SK-N-SH (cell line): ENCODE data around the gene DHRS13. TPM values are rescaled to one million over a fixed set of nuclear protein-coding genes. Genes with fewer than 3 reads are reported as not detected.

Experiments
- CTCF ChIA-PET: fragments of 300-600, 350-600 bp; formaldehyde crosslinking; extraction: SDS; loops from one replicate; lab custom pipeline; 2021; lab: Yijun Ruan, JAX
- POLR2A ChIA-PET: fragments of 350-600 bp; sonication (Branson Sonifier 250); formaldehyde crosslinking; extraction: SDS; loops from one replicate; lab custom pipeline; 2020; ENCODE audit warnings: antibody characterized with exemption, inconsistent platforms; lab: Yijun Ruan, JAX
- DNase-seq: peaks from one replicate; pipeline ENCODE4 v3.0.0; 2012
- H2AFZ ChIP-seq: fragments of 200-600 bp; sonication (generic); 2 replicates; pipeline ENCODE4 v1.8.1; 2016; ENCODE audit warnings: antibody characterized with exemption, mild to moderate bottlenecking, low read depth
- H3F3A ChIP-seq: fragments of 200-600 bp; sonication (generic); replicated peaks from 2 replicates; pipeline ENCODE3; 2016; ENCODE audit warnings: antibody characterized with exemption, mild to moderate bottlenecking; ENCODE audit not compliant: insufficient read depth
- H3K27ac ChIP-seq, 2 experiments: fragments of 200-500 bp in 1 of 2; fragments of 200-600 bp in 1 of 2; sonication (Bioruptor generic) in 1 of 2; sonication (generic), shearing (Covaris generic) in 1 of 2; 2 replicates each; pipeline versions ENCODE4 v1.5.1 to v1.6.1; 2014 to 2016; ENCODE audit warnings: low read depth in 2 of 2, inconsistent platforms in 1 of 2, low read length in 1 of 2, mild to moderate bottlenecking in 1 of 2, mixed read lengths in 1 of 2
- H3K27me3 ChIP-seq: fragments of 200-600 bp; sonication (generic), shearing (Covaris generic); 2 replicates; pipeline ENCODE4 v1.6.1; 2016; ENCODE audit warnings: mixed run types; ENCODE audit not compliant: insufficient read depth
- H3K36me3 ChIP-seq, 2 experiments: fragments of 200-500 bp in 1 of 2; fragments of 200-600 bp in 1 of 2; sonication (Bioruptor generic) in 1 of 2; sonication (generic) in 1 of 2; replicated peaks in 1 of 2; 2 replicates each; pipeline versions ENCODE3 to v1.5.1; 2014 to 2016; ENCODE audit warnings: low read length in 1 of 2, mild to moderate bottlenecking in 1 of 2; ENCODE audit not compliant: insufficient read depth in 2 of 2, control insufficient read depth in 1 of 2
- H3K4me1 ChIP-seq, 2 experiments: fragments of 200-500 bp in 1 of 2; fragments of 200-600 bp in 1 of 2; sonication (Bioruptor generic) in 1 of 2; sonication (generic), shearing (Covaris generic) in 1 of 2; 2 replicates each; pipeline versions ENCODE4 v1.5.1 to v1.6.1; 2014 to 2016; ENCODE audit warnings: low read depth in 1 of 2, low read length in 1 of 2, mixed run types in 1 of 2; ENCODE audit not compliant: insufficient read depth in 2 of 2, control insufficient read depth in 1 of 2
- H3K4me2 ChIP-seq: fragments of 200-600 bp; sonication (generic), shearing (Covaris generic); 2 replicates; pipeline ENCODE4 v1.6.1; 2017; ENCODE audit warnings: mixed run types
- H3K4me3 ChIP-seq, 2 experiments: fragments of 200-500 bp in 1 of 2; fragments of 200-600 bp in 1 of 2; sonication (Bioruptor generic) in 1 of 2; sonication (generic), shearing (Covaris generic) in 1 of 2; 2 replicates each; pipeline versions ENCODE4 v1.5.1 to v1.8.1; 2014 to 2016; ENCODE audit warnings: low read depth in 2 of 2, inconsistent platforms in 1 of 2, low read length in 1 of 2, mild to moderate bottlenecking in 1 of 2, mixed read lengths in 1 of 2, moderate library complexity in 1 of 2
- H3K79me2 ChIP-seq: fragments of 200-600 bp; sonication (generic); 2 replicates; pipeline ENCODE4 v1.8.1; 2017; ENCODE audit warnings: mild to moderate bottlenecking; ENCODE audit not compliant: insufficient read depth
- H3K9ac ChIP-seq: fragments of 200-600 bp; sonication (generic); 2 replicates; pipeline ENCODE4 v1.6.1; 2017; ENCODE audit warnings: mixed run types
- H3K9me2 ChIP-seq: fragments of 200-600 bp; sonication (generic); 2 replicates; pipeline ENCODE4 v1.6.1; 2017; ENCODE audit warnings: mixed run types
- H3K9me3 ChIP-seq: fragments of 200-600 bp; sonication (generic); 2 replicates; pipeline ENCODE4 v1.6.1; 2017; ENCODE audit warnings: mixed run types, mild to moderate bottlenecking, moderate library complexity
- H4K20me1 ChIP-seq: fragments of 200-600 bp; sonication (generic); 2 replicates; pipeline ENCODE4 v1.6.1; 2017; ENCODE audit warnings: mild to moderate bottlenecking, mixed run types; ENCODE audit not compliant: insufficient read depth
- CHD2 ChIP-seq: fragments of 150-350 bp; IDR thresholded peaks from 2 replicates; pipeline ENCODE4 v1.6.1; 2018; ENCODE audit warnings: low read length; ENCODE audit not compliant: partially characterized antibody
- CTCF ChIP-seq: fragments of 200-600 bp; sonication (generic); IDR thresholded peaks from 2 replicates; pipeline ENCODE4 v1.6.1; 2017; ENCODE audit warnings: antibody characterized with exemption, mild to moderate bottlenecking, moderate library complexity
- EZH2phosphoT487 ChIP-seq: fragments of 200-600 bp; sonication (generic); IDR thresholded peaks from 2 replicates; pipeline ENCODE4 v1.6.1; 2017; ENCODE audit warnings: low read depth, mixed run types, mild to moderate bottlenecking, antibody characterized with exemption, moderate library complexity, borderline replicate concordance
- FOSL2 ChIP-seq: IDR thresholded peaks from 2 replicates; pipeline ENCODE4 v1.4.0; 2012; ENCODE audit warnings: low read depth, mild to moderate bottlenecking, moderate library complexity, borderline replicate concordance
- FOXJ3 ChIP-seq: sonication (generic); formaldehyde crosslinking; IDR thresholded peaks from 2 replicates; pipeline ENCODE4 v1.5.1; 2020; ENCODE audit warnings: mild to moderate bottlenecking, missing genetic modification reagents
- FOXM1 ChIP-seq: IDR thresholded peaks from 2 replicates; pipeline ENCODE4 v1.4.0; 2012; ENCODE audit warnings: low read depth, mild to moderate bottlenecking
- GABPA ChIP-seq: IDR thresholded peaks from 2 replicates; pipeline ENCODE4 v1.4.0; 2012; ENCODE audit warnings: low read depth, mild to moderate bottlenecking
- NRF1 ChIP-seq: IDR thresholded peaks from 2 replicates; pipeline ENCODE4 v1.6.1; 2012; ENCODE audit warnings: low read depth, mild to moderate bottlenecking, low read length
- PBX3 ChIP-seq: IDR thresholded peaks from 2 replicates; pipeline ENCODE4; 2012
- RAD21 ChIP-seq: IDR thresholded peaks from 2 replicates; pipeline ENCODE4 v1.6.1; 2012; ENCODE audit warnings: mild to moderate bottlenecking, low read length
- REST ChIP-seq: IDR thresholded peaks from 2 replicates; pipeline ENCODE4 v1.6.1; 2012; ENCODE audit warnings: mild to moderate bottlenecking, low read depth, low read length, moderate library complexity
- RXRA ChIP-seq: IDR thresholded peaks from 2 replicates; pipeline ENCODE4 v1.4.0; 2012; ENCODE audit warnings: low read depth, mild to moderate bottlenecking, borderline replicate concordance
- SIN3A ChIP-seq: IDR thresholded peaks from 2 replicates; pipeline ENCODE4 v1.6.1; 2012; ENCODE audit warnings: low read depth, mild to moderate bottlenecking, low read length, moderate library complexity, borderline replicate concordance
- TCF12 ChIP-seq: IDR thresholded peaks from 2 replicates; pipeline ENCODE4 v1.4.0; 2012
- TEAD4 ChIP-seq: IDR thresholded peaks from 2 replicates; pipeline ENCODE4 v1.4.0; 2012; ENCODE audit warnings: mild to moderate bottlenecking, borderline replicate concordance; ENCODE audit not compliant: insufficient read depth
- USF1 ChIP-seq: IDR thresholded peaks from 2 replicates; pipeline ENCODE4 v1.4.0; 2012; ENCODE audit warnings: low read depth, borderline replicate concordance
- USF2 ChIP-seq: fragments of 150-350 bp; IDR thresholded peaks from 2 replicates; pipeline ENCODE4 v1.6.1; 2017; ENCODE audit warnings: antibody characterized with exemption, low read length, low read depth, borderline replicate concordance
- YY1 ChIP-seq: IDR thresholded peaks from 2 replicates; pipeline ENCODE4 v1.4.0; 2012; ENCODE audit warnings: low read depth, mild to moderate bottlenecking
- ZBTB33 ChIP-seq: IDR thresholded peaks from 2 replicates; pipeline ENCODE4 v1.4.0; 2012; ENCODE audit warnings: low read depth, borderline replicate concordance
- WGBS: methylation state at CpG from one replicate; pipeline ENCODE4 v1.1.6; 2017; ENCODE audit warnings: low lambda C conversion rate; 5-methylcytosine and 5-hydroxymethylcytosine counted together
- polyA plus RNA-seq, 3 experiments: library from polyadenylated mRNA; depleted of rRNA; stranded (reverse); fragments of >200 nt; gene quantifications; 2 replicates each; pipeline ENCODE4 v1.2.3, GENCODE V29; 2012

Gene DHRS13
- polyA plus RNA-seq, 1 of the 3 experiments (the other 2 are of a cell fraction) = 7.4 TPM

- DNase-seq = no peak
- POLR2A ChIA-PET = interaction anchor here (0.6 kb wide), 1 partner anchor 53 kb away, joined by 3 read pairs; no protein-coding TSS in a partner anchor
- H3K27ac ChIP-seq = no peak overlapping the region
These were observed 20.6 kb downstream of the DHRS13 start for GRCh38 chr17:28882154-28882895.

More at GRCh38 chr17:28882154-28882895, 20.6 kb downstream of the DHRS13 start:
- Histone ChIP-seq H3K4me1 (no peaks in the 10 kb centered on the region), H3K9me2 (no peaks in the 10 kb centered on the region), H3K9ac (no peak overlapping the region), H3K27me3 (no peaks in the 10 kb centered on the region), H3F3A (no peaks in the 10 kb centered on the region), H3K4me2 (no peak overlapping the region), H3K9me3 (no peaks in the 10 kb centered on the region), H4K20me1 (no peaks in the 10 kb centered on the region), H2AFZ (no peak overlapping the region), H3K79me2 (no peaks in the 10 kb centered on the region), H3K36me3 (peaks cover 17 to 71% of the 10 kb centered on the region in 2 experiments), H3K4me3 (no peak overlapping the region)
- CTCF ChIA-PET = interaction anchor here (2.1 kb wide), 4 partner anchors 12 to 156 kb away, joined by 5 to 8 read pairs (median 7); partner anchors contain the start of gene TLCD1
- TF ChIP-seq PBX3 = no peak
- TF ChIP-seq NRF1 = no peak
- no peak for TF ChIP-seq USF2
- TF ChIP-seq TEAD4 = no peak
- no peak for TF ChIP-seq TCF12
- TF ChIP-seq RAD21 = no peak
- no peak for TF ChIP-seq CHD2
- TF ChIP-seq EZH2phosphoT487 = no peak
- no peak for TF ChIP-seq FOSL2
- TF ChIP-seq REST = no peak
- no peak for TF ChIP-seq CTCF
- no peak for TF ChIP-seq RXRA
- no peak for TF ChIP-seq FOXJ3 (CRISPR knock-in tag)
- TF ChIP-seq FOXM1 = no peak
- TF ChIP-seq GABPA = no peak
- TF ChIP-seq USF1 = no peak
- no peak for TF ChIP-seq ZBTB33
- no peak for TF ChIP-seq SIN3A
- no peak for TF ChIP-seq YY1
- WGBS = 92% methylated on average over 13 of the region's 18 CpGs
